SK-N-SH treated with all-trans-retinoic acid at 6 μM for 48 hours (cell line): ENCODE results near the gene ENTR1.

Experiments
- ATAC-seq: fragments of 200-7000 bp; cut with Tn5 transposase; 3 replicates; pipeline ENCODE4 v1.9.1; 2020; ENCODE audit warnings: mild to moderate bottlenecking, moderate library complexity
- ARNTL ChIP-seq: fragments of 450-650 bp; formaldehyde crosslinking; IDR thresholded peaks from 2 replicates; pipeline ENCODE4 v1.5.0; 2020; ENCODE audit warnings: low read depth, mild to moderate bottlenecking, moderate library complexity, borderline replicate concordance
- BACH2 ChIP-seq: fragments of 250-450 bp; sonication (Bioruptor Pico); IDR thresholded peaks from 2 replicates; pipeline ENCODE4 v1.9.0; 2021; ENCODE audit warnings: mild to moderate bottlenecking, borderline replicate concordance
- CREB5 ChIP-seq: fragments of 250-450 bp; sonication (Bioruptor Pico); IDR thresholded peaks from 2 replicates; pipeline ENCODE4 v1.5.1; 2020; ENCODE audit warnings: low read depth, mild to moderate bottlenecking, moderate library complexity
- ESRRG ChIP-seq: fragments of 250-450 bp; sonication (Bioruptor Pico); IDR thresholded peaks from 2 replicates; pipeline ENCODE4 v1.6.1; 2021; ENCODE audit warnings: mild to moderate bottlenecking
- GLIS3 ChIP-seq: fragments of 250-450 bp; sonication (Bioruptor Pico); IDR thresholded peaks from 2 replicates; pipeline ENCODE4 v1.5.0; 2020; ENCODE audit warnings: mild to moderate bottlenecking, moderate library complexity
- ISL1 ChIP-seq: fragments of 250-450 bp; sonication (Bioruptor Pico); IDR thresholded peaks from 2 replicates; pipeline ENCODE4 v2.1.2; 2022; ENCODE audit warnings: mild to moderate bottlenecking, moderate library complexity
- POU6F1 ChIP-seq: fragments of 250-450 bp; sonication (Bioruptor Pico); IDR thresholded peaks from 2 replicates; pipeline ENCODE4 v1.8.0; 2021; ENCODE audit warnings: low read depth, mild to moderate bottlenecking, moderate library complexity, borderline replicate concordance
- RARB ChIP-seq: fragments of 250-450 bp; sonication (Bioruptor Pico); IDR thresholded peaks from 2 replicates; pipeline ENCODE4 v1.8.0; 2021; ENCODE audit warnings: mild to moderate bottlenecking, moderate library complexity
- SNAI2 ChIP-seq: fragments of 250-450 bp; sonication (Bioruptor Pico); IDR thresholded peaks from 2 replicates; pipeline ENCODE4 v1.5.0; 2020; ENCODE audit warnings: mild to moderate bottlenecking, moderate library complexity
- TCF4 ChIP-seq: fragments of 250-450 bp; sonication (Bioruptor Pico); IDR thresholded peaks from 2 replicates; pipeline ENCODE4 v1.8.0; 2021; ENCODE audit warnings: mild to moderate bottlenecking, moderate library complexity, borderline replicate concordance
- TOX ChIP-seq: fragments of 250-450 bp; sonication (Bioruptor Pico); IDR thresholded peaks from 2 replicates; pipeline ENCODE4 v1.8.0; 2021; ENCODE audit warnings: mild to moderate bottlenecking, moderate library complexity, borderline replicate concordance
- TSHZ2 ChIP-seq: fragments of 250-450 bp; sonication (Bioruptor Pico); IDR thresholded peaks from 2 replicates; pipeline ENCODE4 v1.5.0; 2020; ENCODE audit warnings: mild to moderate bottlenecking, moderate library complexity
- ZFP3 ChIP-seq: fragments of 250-450 bp; sonication (Bioruptor Pico); IDR thresholded peaks from 2 replicates; pipeline ENCODE4 v1.5.0; 2020; ENCODE audit warnings: mild to moderate bottlenecking, moderate library complexity
- ZFP30 ChIP-seq: fragments of 450-650 bp; formaldehyde crosslinking; IDR thresholded peaks from 2 replicates; pipeline ENCODE4 v1.5.0; 2022; ENCODE audit warnings: mild to moderate bottlenecking, moderate library complexity
- ZNF565 ChIP-seq: fragments of 450-650 bp; formaldehyde crosslinking; conservative IDR thresholded peaks from 2 replicates; pipeline ENCODE4 v1.5.0; 2020; ENCODE audit warnings: low read depth, mild to moderate bottlenecking, moderate library complexity
- ZNF70 ChIP-seq: fragments of 450-650 bp; formaldehyde crosslinking; IDR thresholded peaks from 2 replicates; pipeline ENCODE4 v1.5.0; 2020; ENCODE audit warnings: mild to moderate bottlenecking, moderate library complexity
- ZNF8 ChIP-seq: fragments of 450-650 bp; formaldehyde crosslinking; IDR thresholded peaks from 2 replicates; pipeline ENCODE4 v1.5.0; 2020; ENCODE audit warnings: mild to moderate bottlenecking, moderate library complexity
- TF ChIP-seq, protein P1 (sequence below): fragments of 250-450 bp; sonication (Bioruptor Pico); IDR thresholded peaks from 2 replicates; pipeline ENCODE4 v1.5.1; 2021; ENCODE audit warnings: mild to moderate bottlenecking, moderate library complexity
- TF ChIP-seq, protein P2 (sequence below): fragments of 250-450 bp; sonication (Bioruptor Pico); IDR thresholded peaks from 2 replicates; pipeline ENCODE4 v1.8.0; 2020; ENCODE audit warnings: mild to moderate bottlenecking, moderate library complexity, borderline replicate concordance

The ENTR1 gene

GRCh38 chr9:136372006-136372405 lies 38.4 kb downstream of the ENTR1 start:
- no peak for ATAC-seq
- TF ChIP-seq ZNF8, result no peak
- TF ChIP-seq RARB (CRISPR knock-in tag), result no peak
- TF ChIP-seq ZFP30 (CRISPR knock-in tag), result no peak
- TF ChIP-seq ZFP3 (CRISPR knock-in tag), result no peak
- TF ChIP-seq SNAI2 (CRISPR knock-in tag), result no peak
- no peak for TF ChIP-seq POU6F1 (CRISPR knock-in tag)
- TF ChIP-seq, protein P1, sequence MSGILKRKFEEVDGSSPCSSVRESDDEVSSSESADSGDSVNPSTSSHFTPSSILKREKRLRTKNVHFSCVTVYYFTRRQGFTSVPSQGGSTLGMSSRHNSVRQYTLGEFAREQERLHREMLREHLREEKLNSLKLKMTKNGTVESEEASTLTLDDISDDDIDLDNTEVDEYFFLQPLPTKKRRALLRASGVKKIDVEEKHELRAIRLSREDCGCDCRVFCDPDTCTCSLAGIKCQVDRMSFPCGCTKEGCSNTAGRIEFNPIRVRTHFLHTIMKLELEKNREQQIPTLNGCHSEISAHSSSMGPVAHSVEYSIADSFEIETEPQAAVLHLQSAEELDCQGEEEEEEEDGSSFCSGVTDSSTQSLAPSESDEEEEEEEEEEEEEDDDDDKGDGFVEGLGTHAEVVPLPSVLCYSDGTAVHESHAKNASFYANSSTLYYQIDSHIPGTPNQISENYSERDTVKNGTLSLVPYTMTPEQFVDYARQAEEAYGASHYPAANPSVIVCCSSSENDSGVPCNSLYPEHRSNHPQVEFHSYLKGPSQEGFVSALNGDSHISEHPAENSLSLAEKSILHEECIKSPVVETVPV, result no peak
- no peak for TF ChIP-seq GLIS3 (CRISPR knock-in tag)
- no peak for TF ChIP-seq BACH2 (CRISPR knock-in tag)
- no peak for TF ChIP-seq ARNTL
- TF ChIP-seq, protein P2, sequence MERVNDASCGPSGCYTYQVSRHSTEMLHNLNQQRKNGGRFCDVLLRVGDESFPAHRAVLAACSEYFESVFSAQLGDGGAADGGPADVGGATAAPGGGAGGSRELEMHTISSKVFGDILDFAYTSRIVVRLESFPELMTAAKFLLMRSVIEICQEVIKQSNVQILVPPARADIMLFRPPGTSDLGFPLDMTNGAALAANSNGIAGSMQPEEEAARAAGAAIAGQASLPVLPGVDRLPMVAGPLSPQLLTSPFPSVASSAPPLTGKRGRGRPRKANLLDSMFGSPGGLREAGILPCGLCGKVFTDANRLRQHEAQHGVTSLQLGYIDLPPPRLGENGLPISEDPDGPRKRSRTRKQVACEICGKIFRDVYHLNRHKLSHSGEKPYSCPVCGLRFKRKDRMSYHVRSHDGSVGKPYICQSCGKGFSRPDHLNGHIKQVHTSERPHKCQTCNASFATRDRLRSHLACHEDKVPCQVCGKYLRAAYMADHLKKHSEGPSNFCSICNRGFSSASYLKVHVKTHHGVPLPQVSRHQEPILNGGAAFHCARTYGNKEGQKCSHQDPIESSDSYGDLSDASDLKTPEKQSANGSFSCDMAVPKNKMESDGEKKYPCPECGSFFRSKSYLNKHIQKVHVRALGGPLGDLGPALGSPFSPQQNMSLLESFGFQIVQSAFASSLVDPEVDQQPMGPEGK (CRISPR knock-in tag), result no peak
- no peak for TF ChIP-seq ZNF70 (CRISPR knock-in tag)
- no peak for TF ChIP-seq ESRRG
- TF ChIP-seq TOX (CRISPR knock-in tag), result no peak
- no peak for TF ChIP-seq TCF4 (CRISPR knock-in tag)
- no peak for TF ChIP-seq TSHZ2 (CRISPR knock-in tag)
- no peak for TF ChIP-seq ISL1
- no peak for TF ChIP-seq CREB5 (CRISPR knock-in tag)
- no peak for TF ChIP-seq ZNF565 (CRISPR knock-in tag)
- TF ChIP-seq, all 23 proteins: peak for 0

DNA sequence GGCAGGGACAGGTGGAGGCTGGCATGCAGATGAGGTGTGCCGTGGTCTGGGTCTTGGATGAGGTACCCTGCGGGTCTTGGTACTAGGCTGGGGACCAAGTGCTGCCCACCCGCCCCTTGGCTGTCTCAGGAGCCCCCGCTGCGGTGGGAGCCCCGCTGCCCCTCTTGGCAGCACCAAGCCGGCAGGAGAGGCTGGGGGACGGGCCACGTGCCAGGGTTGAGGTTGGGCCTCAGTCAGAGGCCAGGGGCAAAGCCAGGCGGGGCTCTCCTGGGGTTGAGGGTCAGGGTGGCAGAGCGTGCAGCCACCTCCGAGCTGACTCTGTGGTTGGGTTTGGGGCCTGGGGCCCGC lies 38.9 kb downstream of the ENTR1 start:
- TF ChIP-seq CREB5 (CRISPR knock-in tag), result no peak
- TF ChIP-seq, protein P2 (CRISPR knock-in tag), result no peak
- no peak for TF ChIP-seq ZFP3 (CRISPR knock-in tag)
- TF ChIP-seq ZNF8, result no peak
- TF ChIP-seq TSHZ2 (CRISPR knock-in tag), result no peak
- no peak for TF ChIP-seq ISL1
- TF ChIP-seq SNAI2 (CRISPR knock-in tag), result no peak
- TF ChIP-seq GLIS3 (CRISPR knock-in tag), result no peak
- ATAC-seq, result no peak
